A549 treated with CpdA at 1 μM for 4 hours (cell line): ENCODE measurements around the gene DIS3. TPM values are rescaled to one million over a fixed set of nuclear protein-coding genes. Genes with fewer than 3 reads are reported as not detected.

Experiments used
- total RNA-seq: library from RNA; stranded (reverse); fragments of 200-300 nt; extraction: Qiagen RNA extraction; gene quantifications from 5 replicates; pipeline ENCODE4 v1.2.3, GENCODE V29; 2022; ENCODE audit warnings: low read depth

Gene DIS3
- total RNA-seq = 18.0 to 23.2 TPM (median 20.0 TPM) in 5 replicates

GRCh38 chr13:72781451-72782439 lies at the start of gene DIS3, which contains the start of gene PIBF1:
Gene DIS3 (minus strand): TSS chr13:72781900. CDS start chr13:72781832, 68 bp downstream.
Gene PIBF1 (plus strand): TSS chr13:72782133. CDS start chr13:72783470, 1,337 bp downstream.

GRCh38 chr13:72727417-72728289 lies 54.0 kb downstream of the DIS3 start, which contains the start of the genes BORA and MZT1:
Gene BORA (plus strand): TSS chr13:72727923. CDS start chr13:72728941, 1,018 bp downstream.
Gene MZT1 (minus strand): TSS chr13:72727629. CDS start chr13:72727602, 27 bp downstream.

Other genes with a start within 250 kb of the DIS3 start
- gene MZT1, start 54.3 kb downstream of the DIS3 start, total RNA-seq = 8.6 to 16.3 TPM (median 13.4 TPM) in 5 replicates
- 7.7 to 12.2 TPM (median 8.5 TPM) in 5 replicates for gene BORA, start 54.0 kb downstream of the DIS3 start, total RNA-seq
- 4.3 to 6.6 TPM (median 6.2 TPM) in 5 replicates for gene PIBF1, start 233 bp upstream of the DIS3 start, total RNA-seq